HS-27A (cell line): ENCODE results near the gene FOXA1.
"Not testable (repeated sequence)": the region's sequence is repeated elsewhere in the genome, so short reads cannot be mapped to it uniquely, and the experiment has no call there.

Source experiments
- DNase-seq: peaks from one replicate; pipeline ENCODE4 v3.0.0-alpha.2; 2012; ENCODE audit warnings: low read depth, missing footprints

The FOXA1 gene

GRCh38 chr14:37555596-37555995 lies 39.5 kb downstream of the FOXA1 start:
- not testable (repeated sequence) for DNase-seq

DNA sequence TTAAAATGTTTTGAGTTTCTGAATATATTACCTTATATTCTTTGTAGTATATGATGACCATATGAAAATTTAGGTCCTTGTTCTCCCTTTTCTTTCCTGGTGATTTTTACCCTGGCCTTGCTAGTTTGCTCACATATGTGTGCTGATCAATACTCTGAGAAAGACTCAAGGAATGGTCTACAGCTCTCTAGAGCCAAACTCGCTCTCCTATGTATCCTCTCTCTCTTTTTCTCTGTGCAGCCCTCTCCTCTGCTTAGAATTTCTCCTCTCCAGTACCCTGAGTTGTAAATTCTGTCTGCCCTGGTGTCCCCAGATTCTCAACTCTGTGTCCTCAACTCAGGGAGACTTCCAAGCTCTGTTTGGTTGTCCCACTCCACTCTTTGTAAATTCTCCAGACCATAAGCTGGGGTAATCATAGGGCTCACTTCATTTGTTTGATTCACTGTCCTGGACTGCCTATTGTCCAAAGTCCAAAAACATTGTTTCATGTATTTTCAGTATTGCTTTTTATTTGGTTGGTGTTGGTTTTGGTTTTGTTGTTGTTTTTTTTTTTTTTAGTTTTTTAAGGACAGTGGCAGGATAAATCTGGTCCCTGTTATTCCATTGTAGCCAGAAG lies 41.0 kb downstream of the FOXA1 start:
- DNase-seq = no peak

- no peak for DNase-seq
Observed at GRCh38 chr14:37551119-37551518, 43.9 kb downstream of the FOXA1 start.

DNA sequence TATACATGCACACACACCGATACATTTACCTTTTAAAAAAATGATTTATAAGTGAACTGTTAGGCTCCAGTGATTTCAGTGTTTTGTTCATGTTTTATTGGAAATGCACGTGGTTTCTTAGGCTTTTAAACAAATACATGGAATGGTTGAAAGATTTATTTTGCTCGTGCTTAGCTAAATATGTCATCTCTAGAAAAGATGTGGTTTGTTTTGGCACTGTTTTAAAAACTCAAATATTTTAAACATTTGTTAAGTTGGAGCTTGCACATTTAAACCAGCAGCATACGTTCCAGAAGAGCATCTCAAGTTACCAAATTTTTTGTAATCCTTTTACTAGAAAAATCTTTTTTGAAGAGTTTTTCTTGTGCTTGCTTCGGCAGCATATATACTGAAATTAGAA lies 44.5 kb downstream of the FOXA1 start:
- no peak for DNase-seq

- no peak for DNase-seq
Observed at GRCh38 chr14:37546621-37547447, 48.2 kb downstream of the FOXA1 start.

GRCh38 chr14:37545174-37545573 lies 49.9 kb downstream of the FOXA1 start:
- DNase-seq = no peak

DNA sequence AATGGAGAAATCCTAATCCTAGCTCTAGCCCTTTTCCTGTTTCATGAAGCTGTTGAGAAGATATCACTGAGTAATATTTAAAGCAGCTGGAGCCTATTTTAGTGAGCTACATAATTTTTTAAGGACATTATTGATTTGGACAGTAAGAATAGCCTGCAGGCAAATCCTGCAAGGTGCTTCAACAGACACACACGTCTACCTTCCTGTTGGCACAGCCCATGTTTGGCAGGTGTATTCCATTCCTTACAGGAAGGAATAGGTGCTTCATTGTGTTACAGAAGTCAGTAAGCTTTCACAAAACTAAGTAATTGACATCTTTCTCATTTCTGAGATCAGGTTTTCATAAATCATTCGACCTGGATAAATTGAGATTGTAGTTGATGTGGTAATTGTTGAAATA lies 50.6 kb downstream of the FOXA1 start:
- no peak for DNase-seq

- DNase-seq = no peak
Observed at GRCh38 chr14:37539992-37540391, 55.1 kb downstream of the FOXA1 start.
